ENCODE data around the gene EVI5. TPM values are rescaled to one million over a fixed set of nuclear protein-coding genes. Genes with fewer than 3 reads are reported as not detected.

EVI5 gene
- total RNA-seq, 2 experiments from 2014 or later, result 2.6 to 14.0 TPM

DNA sequence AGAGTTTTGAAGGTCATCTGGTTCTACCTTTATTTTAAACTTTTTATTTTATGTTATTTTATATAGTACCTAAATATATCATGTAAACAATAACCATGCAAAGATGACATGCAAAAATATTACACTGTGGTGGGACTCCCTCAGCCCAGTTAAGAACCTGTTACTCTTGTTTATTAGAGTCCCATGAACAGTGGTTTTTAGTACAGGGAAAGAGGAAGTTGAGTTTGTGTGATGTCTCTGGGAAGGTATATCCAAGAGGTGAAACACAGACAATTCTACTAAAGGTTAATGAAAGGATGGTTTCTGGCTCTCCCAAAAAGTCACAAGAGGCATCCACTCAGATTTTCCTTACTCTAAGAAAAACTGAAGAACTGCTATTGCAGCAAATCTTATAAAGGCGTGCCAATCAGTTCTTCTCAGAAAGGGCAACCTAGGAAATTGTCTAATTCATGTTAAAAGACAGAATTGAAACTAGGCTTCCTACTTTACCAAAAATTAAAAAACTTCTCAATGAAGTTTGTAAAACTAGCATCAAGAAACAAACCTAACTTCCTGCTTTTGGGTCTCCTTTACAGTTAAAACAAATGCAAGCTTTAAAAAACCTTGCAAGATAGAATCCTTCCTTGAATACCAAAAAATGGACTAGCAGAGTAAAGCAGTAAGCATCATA, 318.1 kb downstream of the EVI5 start:
- H3K27me3 Mint-ChIP-seq, result no peaks in the 10 kb centered on the region
- H3K27ac Mint-ChIP-seq, result peak overlapping the region; percentile 49
- ATAC-seq (no peak), DNase-seq (no peak)
- CTCF ChIA-PET, result interaction anchor here (1.5 kb wide), 1 partner anchor 18 kb away, joined by 8 read pairs; no protein-coding TSS in a partner anchor
- peaks cover 31% of the 10 kb centered on the region for H3K36me3 Mint-ChIP-seq
- H3K4me3 Mint-ChIP-seq, result no peak overlapping the region
- H3K4me1 Mint-ChIP-seq, result peaks cover 63% of the 10 kb centered on the region
- no peaks in the 10 kb centered on the region for H3K9me3 Mint-ChIP-seq (ENCODE audit: low read depth)

DNA sequence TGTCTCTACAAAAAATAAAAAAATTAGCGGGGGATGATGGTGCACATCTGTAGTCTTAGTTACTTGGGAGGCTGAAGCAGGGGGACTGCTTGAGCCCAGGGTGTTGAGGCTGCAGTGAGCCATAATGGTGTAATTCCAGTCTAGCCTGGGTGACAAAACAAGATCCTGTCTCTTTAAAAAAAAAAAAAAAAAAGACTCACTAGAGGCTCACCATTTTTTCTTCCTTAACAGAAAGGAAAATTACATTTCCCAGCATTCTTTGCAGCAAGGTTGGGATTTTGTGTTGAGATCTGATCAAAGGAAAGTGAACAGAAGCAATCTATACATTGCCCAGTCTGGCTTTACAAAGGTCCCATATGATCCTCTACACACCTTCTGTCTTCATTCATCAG, 319.7 kb downstream of the EVI5 start:
- Mint-ChIP-seq H3K9me3 (ENCODE audit: low read depth) (no peaks in the 10 kb centered on the region), H3K4me1 (peaks cover 68% of the 10 kb centered on the region), H3K27me3 (no peaks in the 10 kb centered on the region), H3K27ac (peak overlapping the region; percentile 74), H3K36me3 (peaks cover 22% of the 10 kb centered on the region), H3K4me3 (no peak overlapping the region)
- ATAC-seq, result no peak
- CTCF ChIA-PET, result interaction anchor here (0.7 to 1.6 kb wide), 5 partner anchors 20 to 155 kb away, joined by 3 to 5 read pairs (median 3); no protein-coding TSS in a partner anchor
- no peak for DNase-seq

DNA sequence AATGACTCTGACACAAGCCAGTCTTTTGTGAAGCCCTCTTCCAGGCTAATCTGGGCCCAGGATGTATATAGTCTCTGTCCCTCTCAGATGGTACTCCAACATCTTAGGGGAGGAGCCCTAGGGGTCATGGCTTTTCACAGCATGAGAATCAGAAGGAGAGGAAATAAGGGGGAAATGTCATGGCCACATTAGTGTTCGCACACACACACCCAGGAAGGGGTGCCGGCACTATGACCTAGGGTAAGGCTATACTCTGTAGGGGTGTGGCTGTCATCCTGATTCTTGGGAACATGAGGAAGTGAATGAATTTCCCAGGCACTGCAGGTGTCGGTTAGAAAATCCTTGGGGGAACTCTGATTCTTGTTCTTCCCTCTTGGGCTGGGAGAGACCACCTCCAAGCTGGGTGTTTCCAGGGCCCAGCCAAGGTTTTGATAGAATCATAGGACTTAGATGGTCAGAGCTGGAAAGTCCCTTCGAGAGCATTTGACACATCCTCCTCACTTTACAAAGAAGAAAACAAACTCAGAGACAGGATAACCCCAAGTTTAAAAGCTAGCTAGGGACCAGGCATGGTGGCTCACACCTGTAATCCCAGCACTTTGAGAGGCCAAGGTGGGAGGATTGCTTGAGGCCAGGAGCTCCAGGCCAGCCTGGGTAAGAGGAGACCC, 320.2 kb downstream of the EVI5 start:
- Mint-ChIP-seq H3K4me3 (no peak overlapping the region), H3K27ac (peak overlapping the region; percentile 74), H3K36me3 (peaks cover 18% of the 10 kb centered on the region), H3K4me1 (peaks cover 72% of the 10 kb centered on the region), H3K27me3 (no peaks in the 10 kb centered on the region), H3K9me3 (ENCODE audit: low read depth) (no peaks in the 10 kb centered on the region)
- CTCF ChIA-PET, result interaction anchor here (1.1 to 1.6 kb wide), 4 partner anchors 52 to 154 kb away, joined by 3 to 5 read pairs (median 3); no protein-coding TSS in a partner anchor
- ATAC-seq (peak; percentile 43), DNase-seq (no peak)

DNA sequence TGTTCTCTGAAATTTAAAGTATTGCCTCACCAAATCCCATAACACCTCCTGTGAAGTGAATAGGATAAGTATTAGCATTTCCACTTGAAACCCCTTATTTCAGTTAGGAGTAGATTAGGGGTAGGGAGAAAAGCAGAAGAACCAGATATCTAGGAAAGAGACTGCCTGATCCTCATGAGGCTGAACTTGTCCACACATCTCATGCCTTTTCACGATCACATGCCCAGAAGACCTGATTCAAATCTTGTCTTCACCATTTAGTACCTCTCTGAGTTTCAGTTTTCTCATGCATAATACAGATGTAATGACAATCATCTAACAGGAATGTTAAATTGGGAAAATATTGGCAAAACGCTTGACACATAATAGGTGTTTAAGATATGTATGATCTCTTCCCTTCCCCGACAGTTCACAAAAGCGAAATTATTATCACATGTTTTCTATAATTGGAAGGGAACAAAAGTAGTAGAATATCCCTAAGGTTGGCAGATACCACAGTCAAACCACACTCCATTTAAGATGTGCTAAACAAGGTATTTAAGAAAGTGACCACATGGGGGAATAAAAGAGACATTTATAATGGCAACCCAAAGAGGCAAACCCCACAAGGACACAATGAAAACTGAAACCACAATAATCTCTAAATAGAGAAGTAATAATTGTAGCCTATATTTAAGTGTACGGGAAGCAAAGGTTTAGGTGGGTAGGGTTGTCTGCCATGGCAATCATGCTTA, 323.4 kb downstream of the EVI5 start:
- Mint-ChIP-seq H3K4me1 (peaks cover 68% of the 10 kb centered on the region), H3K27me3 (no peaks in the 10 kb centered on the region), H3K9me3 (ENCODE audit: low read depth) (no peaks in the 10 kb centered on the region), H3K36me3 (peaks cover 9% of the 10 kb centered on the region), H3K27ac (peak overlapping the region; percentile 63), H3K4me3 (no peak overlapping the region)
- CTCF ChIA-PET, result interaction anchor here (1.5 kb wide), 1 partner anchor 144 kb away, joined by 3 read pairs; no protein-coding TSS in a partner anchor
- DNase-seq (no peak), ATAC-seq (peak; percentile 24)

DNA sequence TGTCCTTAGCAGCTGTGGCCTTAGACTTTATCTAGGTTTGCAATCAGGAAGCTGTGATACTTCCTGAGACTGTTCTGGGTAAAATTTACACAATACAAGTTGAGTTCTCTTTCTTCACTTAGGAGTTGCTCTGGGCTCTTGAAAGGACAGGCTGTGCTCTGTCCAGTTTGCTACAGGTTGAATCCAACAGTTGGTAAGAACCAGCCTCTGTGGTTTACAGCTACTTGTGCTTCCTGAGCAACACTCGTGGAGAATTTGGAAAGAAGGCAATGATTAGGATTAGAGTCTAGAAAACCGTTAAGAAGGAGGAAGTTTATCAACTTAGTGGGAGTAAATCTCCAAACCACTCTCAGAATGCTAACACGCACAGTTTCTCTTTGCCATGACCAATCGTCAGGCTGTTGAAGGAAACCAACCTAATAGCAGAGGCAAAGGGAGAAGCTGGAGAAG, 325.0 kb downstream of the EVI5 start:
- peak; percentile 38 for ATAC-seq
- peaks cover 1% of the 10 kb centered on the region for H3K36me3 Mint-ChIP-seq
- H3K4me1 Mint-ChIP-seq, result peaks cover 56% of the 10 kb centered on the region
- peak overlapping the region; percentile 46 for H3K4me3 Mint-ChIP-seq
- CTCF ChIA-PET, result interaction anchor here (0.6 to 2.0 kb wide), 6 partner anchors 10 to 150 kb away, joined by 3 to 7 read pairs (median 4); no protein-coding TSS in a partner anchor
- H3K27me3 Mint-ChIP-seq, result no peaks in the 10 kb centered on the region
- peak overlapping the region; percentile 91 for H3K27ac Mint-ChIP-seq
- DNase-seq, result no peak
- no peaks in the 10 kb centered on the region for H3K9me3 Mint-ChIP-seq (ENCODE audit: low read depth)

Other genes starting within 250 kb of the EVI5 start
- gene RPL5, start 46.9 kb upstream of the EVI5 start, total RNA-seq, result 100 to 1,000 TPM; 581 to 800 TPM
- 10 to 100 TPM in 1 of 2 experiments, 1 to 10 TPM in 1; 8.6 to 14.3 TPM for gene DIPK1A, start 176.4 kb upstream of the EVI5 start, total RNA-seq

Data from activated CD8-positive, alpha-beta memory T cell treated with anti-CD3 and anti-CD28 coated beads, Interleukin-2, amount 10 ng/mL, durations not matched to agents 7 days and 5 days (primary cell).